Stimulated activated CD8-positive, alpha-beta memory T cell treated with anti-CD3 and anti-CD28 coated beads, Interleukin-7, amount 100 ng/mL, for 24 hours (primary cell): ENCODE data around the gene ADAMTS17.

Source experiments
- DNase-seq: peaks from one replicate; pipeline ENCODE4 v3.0.0-alpha.2; 2020; ENCODE audit warnings: low read depth

ADAMTS17 gene

GRCh38 chr15:100224206-100225185, 117.3 kb downstream of the ADAMTS17 start:
- no peak for DNase-seq

- no peak for DNase-seq
These were observed 119.4 kb downstream of the ADAMTS17 start for GRCh38 chr15:100222349-100222715.

GRCh38 chr15:100221471-100222348, 120.1 kb downstream of the ADAMTS17 start:
- no peak for DNase-seq

GRCh38 chr15:100220058-100220768, 121.6 kb downstream of the ADAMTS17 start:
- no peak for DNase-seq

DNA sequence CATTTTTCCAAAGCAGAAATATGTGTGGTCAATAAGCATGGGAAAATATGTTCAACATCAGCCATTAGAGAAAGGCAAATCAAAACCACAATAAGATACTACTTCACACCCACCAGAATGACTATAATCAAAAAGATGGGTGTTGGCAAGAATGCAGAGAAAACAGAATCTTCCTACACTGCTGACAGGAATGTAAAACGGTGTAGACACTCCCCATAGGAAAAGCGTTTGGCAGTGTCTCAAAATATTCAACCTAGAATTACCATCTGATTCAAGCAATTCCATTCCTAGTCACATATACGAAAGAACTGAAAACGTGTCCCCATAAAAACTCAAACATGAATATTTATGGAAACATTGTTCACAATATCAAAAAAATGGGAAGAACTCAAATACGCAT, 123.3 kb downstream of the ADAMTS17 start:
- no peak for DNase-seq

DNA sequence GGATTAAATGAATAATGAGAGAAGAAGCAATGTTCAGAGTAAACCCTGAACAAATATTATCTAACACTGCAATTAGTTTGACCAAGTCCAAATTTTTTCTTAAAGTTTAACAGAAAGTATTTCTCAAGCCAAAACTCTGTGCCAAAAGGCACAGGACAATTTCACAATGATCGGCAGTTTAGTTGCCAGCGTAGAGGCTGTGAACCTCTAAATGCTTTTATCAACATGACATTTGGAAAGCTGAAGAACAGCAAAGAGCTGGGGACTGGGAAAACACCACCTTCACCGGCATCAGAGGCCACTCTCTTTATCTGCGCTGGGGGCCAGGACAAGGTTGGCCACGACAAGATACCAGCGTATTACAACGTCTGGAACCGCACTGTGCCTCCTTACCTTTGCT, 125.6 kb downstream of the ADAMTS17 start:
- DNase-seq, result no peak

GRCh38 chr15:100215843-100216169, 126.0 kb downstream of the ADAMTS17 start:
- no peak for DNase-seq

DNA sequence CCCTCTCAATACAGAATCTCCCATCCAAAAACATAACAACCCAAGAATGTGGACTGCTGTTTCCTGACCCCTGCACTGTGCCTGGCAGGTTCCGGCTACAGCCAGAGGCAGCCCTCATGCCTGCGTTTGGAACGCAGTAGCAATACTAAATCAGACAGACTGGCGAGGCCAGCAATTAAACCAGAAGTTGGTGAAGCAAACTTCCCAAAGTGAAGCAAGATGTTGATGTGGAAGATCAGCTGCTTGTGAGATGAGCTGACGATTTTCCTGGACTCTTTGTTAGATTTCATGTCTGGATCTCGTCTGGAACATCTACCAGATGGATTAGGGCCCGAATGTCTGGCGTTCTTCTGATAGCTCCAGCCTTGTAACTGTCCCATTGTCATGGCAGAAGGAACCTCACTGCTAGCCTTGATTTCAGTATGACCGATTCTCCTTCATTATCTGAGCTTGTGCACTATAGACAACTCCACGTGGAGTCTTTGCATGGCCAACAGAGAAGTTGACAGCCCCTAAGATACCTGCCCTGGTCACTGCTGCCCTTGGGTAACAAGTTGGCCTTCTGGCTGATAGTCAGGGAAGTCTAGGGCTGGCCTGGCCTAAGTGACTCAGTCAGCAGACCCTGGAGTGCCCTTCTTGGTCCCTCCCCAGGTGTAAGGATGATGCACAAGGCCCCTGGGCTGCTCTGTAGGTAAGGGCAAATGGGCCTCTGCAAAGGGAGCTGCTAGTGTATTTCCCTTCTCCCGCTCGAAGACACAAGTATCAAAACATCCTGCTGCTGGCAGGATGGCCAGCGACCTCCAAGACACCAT, 126.5 kb downstream of the ADAMTS17 start:
- DNase-seq, result no peak

GRCh38 chr15:100211855-100212850, 129.6 kb downstream of the ADAMTS17 start:
- no peak for DNase-seq

- no peak for DNase-seq
These were observed 131.4 kb downstream of the ADAMTS17 start for GRCh38 chr15:100210338-100210737.

- no peak for DNase-seq
These were observed 132.7 kb downstream of the ADAMTS17 start for GRCh38 chr15:100208921-100209603.

DNA sequence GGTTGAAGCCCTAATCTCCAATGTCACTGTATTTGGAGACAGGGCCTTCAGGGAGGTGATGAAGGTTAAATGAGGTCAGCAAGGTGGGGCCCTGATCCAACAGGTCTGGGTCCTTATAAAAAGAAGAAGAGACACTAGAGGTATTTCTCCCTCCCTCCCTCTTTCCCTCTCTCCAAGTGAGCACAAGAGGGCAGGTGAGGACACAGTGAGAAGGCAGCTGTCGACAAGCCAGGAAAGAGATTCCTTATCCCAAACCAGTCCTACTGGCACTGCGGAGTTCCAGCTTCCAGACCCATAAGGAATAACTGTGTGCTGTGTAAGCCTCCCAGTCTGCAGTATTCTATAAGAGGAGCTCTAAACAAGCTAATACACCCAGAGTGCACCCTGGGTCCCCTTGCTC, 134.7 kb downstream of the ADAMTS17 start:
- no peak for DNase-seq

- DNase-seq, result no peak
These were observed 135.1 kb downstream of the ADAMTS17 start for GRCh38 chr15:100206643-100207042.

GRCh38 chr15:100205549-100206295, 136.1 kb downstream of the ADAMTS17 start:
- DNase-seq, result no peak

- DNase-seq, result no peak
These were observed 137.0 kb downstream of the ADAMTS17 start for GRCh38 chr15:100204771-100205170.

GRCh38 chr15:100204211-100204610, 137.6 kb downstream of the ADAMTS17 start:
- DNase-seq, result no peak

- DNase-seq, result no peak
These were observed 139.3 kb downstream of the ADAMTS17 start for GRCh38 chr15:100202309-100202960.
